GM19455 (cell line): ENCODE results near the gene MPZL3.
"Not testable (repeated sequence)": the region's sequence is repeated elsewhere in the genome, so short reads cannot be mapped to it uniquely, and the experiment has no call there.

Experiments
- ATAC-seq: cut with Tn5 transposase; IDR thresholded peaks from one replicate; pipeline ENCODE4 v1.9.1; 2021; ENCODE audit not compliant: unreplicated experiment

Gene MPZL3

DNA sequence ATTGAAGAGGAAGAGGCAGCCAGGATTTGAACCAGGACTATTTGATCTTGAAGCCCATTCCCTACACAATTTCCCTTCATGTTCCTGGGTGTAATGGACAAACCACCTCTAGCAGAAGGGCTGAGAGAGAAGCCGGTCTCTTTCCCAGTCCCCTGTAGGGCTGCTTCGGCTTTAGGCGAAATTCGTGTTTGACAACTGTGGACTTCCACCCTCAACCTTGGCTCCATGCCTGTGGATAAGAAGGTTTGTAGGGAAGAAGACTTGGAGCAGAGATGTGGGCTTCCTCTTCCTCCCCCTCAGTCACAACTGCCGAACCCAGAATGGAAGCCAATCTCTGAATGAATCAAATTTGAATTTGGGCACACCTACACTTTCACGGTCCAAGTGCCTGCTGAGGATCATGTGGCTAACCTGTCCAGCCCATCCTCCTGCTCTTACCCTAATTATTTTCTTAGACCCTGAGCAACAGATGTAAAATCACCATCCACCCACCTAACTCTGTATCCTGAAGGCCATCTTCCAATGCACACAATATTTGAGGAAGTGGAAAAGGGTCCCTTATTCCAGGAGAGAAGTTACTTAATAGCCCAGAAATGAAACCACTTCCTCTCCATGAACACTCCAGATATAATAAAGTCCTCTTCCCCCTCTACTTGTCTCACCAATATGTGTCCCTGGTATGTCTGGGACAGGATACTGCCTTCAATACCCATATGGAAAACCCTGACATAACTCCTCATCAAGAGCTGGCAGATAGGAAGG is 65.6 kb downstream of the MPZL3 start:
- no peak for ATAC-seq

DNA sequence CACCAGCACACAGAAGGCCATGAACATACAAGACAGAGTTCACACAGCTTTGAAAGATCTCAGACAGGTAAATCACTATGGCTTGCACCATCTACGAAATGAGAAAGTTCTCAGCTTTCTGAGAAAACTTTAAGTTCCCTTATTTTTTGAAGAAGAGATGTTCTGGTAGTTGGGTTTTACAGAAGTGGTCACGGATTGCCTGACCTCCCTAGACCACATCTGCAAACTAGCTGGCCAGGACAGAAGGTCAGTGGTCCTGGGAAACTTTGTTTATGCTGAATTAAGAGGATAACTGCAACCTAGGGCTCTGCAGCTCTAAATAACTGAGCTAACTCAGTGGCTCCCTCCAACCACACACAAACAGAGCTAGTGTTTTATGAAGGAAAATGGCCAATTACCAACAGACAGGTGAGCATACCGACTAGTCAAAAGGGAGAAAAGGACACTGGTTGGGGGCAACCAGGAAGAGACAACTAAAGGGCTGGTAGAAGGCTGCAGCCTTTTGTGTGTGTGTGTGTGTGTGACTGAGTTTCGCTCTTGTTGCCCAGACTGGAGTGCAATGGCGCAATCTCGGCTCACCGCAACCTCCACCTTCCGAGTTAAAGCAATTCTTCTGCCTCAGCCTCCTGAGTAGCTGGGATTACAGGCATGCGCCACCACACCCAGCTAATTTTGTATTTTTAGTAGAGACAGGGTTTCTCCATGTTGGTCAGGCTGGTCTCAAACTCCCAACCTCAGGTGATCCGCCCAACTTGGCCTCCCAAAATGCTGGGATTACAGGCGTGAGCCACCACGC is 67.2 kb downstream of the MPZL3 start:
- ATAC-seq: no peak

DNA sequence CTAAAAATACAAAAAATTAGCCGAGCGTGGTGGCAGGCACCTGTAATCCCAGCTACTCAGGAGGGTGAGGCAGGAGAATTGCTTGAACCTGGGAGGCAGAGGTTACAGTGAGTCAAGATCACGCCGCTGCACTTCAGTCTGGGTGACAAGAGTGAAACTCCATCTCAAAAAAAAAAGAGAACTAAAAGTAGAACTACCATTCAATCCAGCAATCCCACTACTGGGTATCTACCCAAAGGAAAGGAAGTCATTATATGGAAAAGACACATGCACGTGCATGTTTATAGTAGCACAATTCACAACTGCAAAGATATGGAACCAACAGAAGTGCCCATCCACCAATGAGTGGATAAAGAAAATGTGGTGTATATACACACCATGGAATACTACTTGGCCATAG is 68.5 kb downstream of the MPZL3 start:
- ATAC-seq: not testable (repeated sequence)

- ATAC-seq: no peak
These were observed 71.9 kb downstream of the MPZL3 start for GRCh38 chr11:118180300-118180703.

- no peak for ATAC-seq
These were observed 75.4 kb downstream of the MPZL3 start for GRCh38 chr11:118176778-118177134.
